DND-41 (cell line): ENCODE data around the gene CEP55.

Experiments
- CTCF ChIP-seq: IDR thresholded peaks from 2 replicates; pipeline ENCODE4 v1.5.1; 2012; ENCODE audit warnings: borderline replicate concordance, low read length, moderate library complexity, mild to moderate bottlenecking; ENCODE audit not compliant: poor library complexity, severe bottlenecking; ENCODE audit errors: extremely low read depth
- EZH2 ChIP-seq: IDR thresholded peaks from 3 replicates; pipeline ENCODE4 v1.6.1; 2012; ENCODE audit warnings: borderline replicate concordance, low read depth, mild to moderate bottlenecking, moderate library complexity, low read length, inconsistent platforms; ENCODE audit not compliant: severe bottlenecking

- no peak for TF ChIP-seq CTCF
- no peak for TF ChIP-seq EZH2
Observed at GRCh38 chr10:93447019-93447418, 49.4 kb upstream of the CEP55 start.
